GM18498 (cell line): Measurements from ENCODE around the gene RBM24.
"Not testable (repeated sequence)": the region's sequence is repeated elsewhere in the genome, so short reads cannot be mapped to it uniquely, and the experiment has no call there.

Source experiments
- ATAC-seq: cut with Tn5 transposase; IDR thresholded peaks from one replicate; pipeline ENCODE4 v1.9.1; 2021; ENCODE audit warnings: mild to moderate bottlenecking, moderate library complexity; ENCODE audit not compliant: unreplicated experiment

The RBM24 gene

GRCh38 chr6:17289630-17290061, 8.5 kb downstream of the RBM24 start:
- ATAC-seq, result no peak

DNA sequence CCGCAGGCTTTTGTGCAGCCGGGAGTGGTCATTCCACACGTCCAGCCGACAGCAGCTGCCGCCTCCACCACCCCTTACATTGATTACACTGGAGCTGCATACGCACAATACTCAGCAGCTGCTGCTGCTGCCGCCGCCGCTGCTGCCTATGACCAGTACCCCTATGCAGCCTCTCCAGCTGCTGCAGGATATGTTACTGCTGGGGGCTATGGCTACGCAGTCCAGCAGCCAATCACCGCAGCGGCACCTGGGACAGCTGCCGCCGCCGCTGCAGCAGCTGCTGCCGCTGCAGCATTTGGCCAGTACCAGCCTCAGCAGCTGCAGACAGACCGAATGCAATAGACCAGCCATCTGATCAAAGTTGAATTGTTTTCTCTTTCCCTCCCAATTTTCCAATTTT, 10.6 kb downstream of the RBM24 start:
- no peak for ATAC-seq

DNA sequence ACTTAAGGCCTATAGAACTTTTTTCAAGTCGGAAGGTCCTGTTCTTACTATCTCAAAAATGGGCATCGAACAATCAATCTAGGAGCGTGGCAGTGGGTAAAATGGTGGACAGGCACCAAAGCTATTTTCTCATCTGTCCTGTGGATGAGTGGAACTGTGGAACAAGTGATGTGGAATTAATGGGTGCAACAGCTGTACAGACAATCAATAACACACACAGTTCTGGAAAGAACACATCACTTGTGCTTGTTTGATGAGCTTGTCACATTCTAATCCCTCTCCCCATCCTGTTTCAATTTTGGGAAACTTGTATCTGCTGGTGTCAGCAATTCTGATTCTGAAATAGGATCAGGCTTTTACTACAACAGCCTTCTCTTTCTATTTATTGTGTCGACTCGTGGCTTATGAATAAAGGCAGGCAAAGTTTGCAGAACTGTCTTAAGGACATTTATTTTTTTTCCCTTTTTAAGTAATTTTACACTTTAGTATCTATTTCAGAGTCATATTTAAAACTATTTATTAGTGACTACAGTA, 11.5 kb downstream of the RBM24 start:
- no peak for ATAC-seq

DNA sequence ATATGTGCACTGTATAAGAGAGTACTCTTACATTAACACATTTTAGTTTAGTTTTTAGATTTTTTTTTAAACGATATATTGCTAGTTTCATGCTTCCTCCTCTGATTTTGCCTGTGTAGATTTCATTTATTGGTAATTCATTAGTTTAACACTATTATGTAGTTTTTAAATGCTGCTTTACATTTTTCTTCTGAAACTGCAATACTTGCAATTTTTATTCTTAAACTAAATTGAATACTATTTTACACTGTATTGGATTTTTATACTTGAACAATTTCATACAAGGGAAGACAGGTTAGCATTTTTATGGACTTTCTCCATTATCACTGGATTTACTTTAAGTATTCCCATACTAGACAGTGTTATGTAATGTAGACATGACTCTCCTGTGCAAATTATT, 12.2 kb downstream of the RBM24 start:
- no peak for ATAC-seq

DNA sequence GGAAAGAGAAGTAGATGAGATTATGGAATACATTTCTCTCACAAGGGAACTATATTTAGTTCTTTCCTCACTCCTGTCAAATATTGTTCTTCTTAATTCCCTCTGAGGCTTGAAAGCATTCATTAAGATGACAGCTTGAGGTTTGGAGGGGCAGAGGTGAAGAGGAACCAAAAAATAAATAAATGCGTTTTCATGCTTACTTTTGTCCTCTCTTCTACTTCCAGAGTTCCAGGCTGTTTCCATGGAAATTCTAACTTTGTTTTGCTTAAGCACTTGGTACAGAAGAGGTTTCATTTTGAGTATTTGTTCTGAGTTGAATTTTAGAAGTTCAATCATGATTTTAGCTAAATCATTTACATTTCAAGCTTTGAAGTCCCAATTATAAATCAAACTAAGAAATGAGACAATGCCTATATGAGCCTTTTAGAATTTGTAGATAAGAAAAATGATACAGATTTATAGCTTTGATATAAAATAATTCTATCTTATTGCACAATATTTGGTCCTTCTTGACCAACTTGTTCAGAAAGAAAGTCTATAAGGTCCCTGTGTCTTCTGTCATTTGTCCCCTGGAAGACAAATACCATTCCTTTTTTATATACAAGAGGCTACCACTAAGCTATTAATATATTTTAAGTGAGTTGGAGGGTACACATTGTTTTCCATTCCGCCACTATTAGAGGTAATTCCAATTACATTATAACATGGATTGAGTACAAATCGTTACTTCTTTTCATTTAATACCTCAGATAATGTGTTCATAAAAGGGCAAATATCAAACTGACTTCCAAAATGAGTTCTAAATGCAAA, 16.3 kb downstream of the RBM24 start:
- ATAC-seq, result no peak

DNA sequence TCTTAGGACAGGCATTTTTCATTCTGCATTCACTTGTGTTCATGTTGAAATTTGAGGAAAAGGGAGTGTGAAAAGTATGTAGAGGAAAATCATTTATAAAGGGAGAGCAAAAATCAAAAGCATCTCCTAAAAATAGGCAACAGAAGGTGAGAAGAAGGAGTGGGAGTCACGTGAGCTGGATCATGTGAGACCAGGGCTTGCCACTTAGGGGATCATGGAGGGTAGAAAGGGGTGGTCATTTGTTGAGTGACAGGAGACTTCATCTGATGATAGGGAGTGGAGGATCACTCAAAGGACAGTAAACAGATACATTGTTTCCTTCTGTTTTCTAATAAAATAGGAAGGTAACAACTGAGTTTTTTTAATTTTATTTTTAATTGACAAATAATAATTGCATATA, 17.1 kb downstream of the RBM24 start:
- no peak for ATAC-seq

DNA sequence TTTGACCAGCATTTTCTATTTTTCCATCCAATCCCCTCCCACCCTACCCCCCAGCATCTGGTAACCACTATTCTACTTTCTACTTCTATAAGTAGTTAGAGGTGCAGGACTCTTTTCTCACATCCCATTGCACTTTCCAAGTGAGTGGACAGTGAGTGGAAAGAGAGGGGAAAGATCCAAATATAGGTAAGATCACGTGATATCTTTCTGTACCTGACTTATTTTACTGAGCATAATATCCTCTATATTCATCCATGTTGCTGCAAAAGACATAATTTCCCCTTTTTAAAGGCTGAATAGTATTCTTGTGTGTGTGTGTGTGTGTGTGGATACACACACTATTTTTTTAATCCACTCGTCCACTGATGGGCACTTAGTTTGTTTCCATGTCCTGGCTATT, 18.1 kb downstream of the RBM24 start:
- no peak for ATAC-seq

- no peak for ATAC-seq
These were observed 18.6 kb downstream of the RBM24 start for GRCh38 chr6:17299750-17300149.

DNA sequence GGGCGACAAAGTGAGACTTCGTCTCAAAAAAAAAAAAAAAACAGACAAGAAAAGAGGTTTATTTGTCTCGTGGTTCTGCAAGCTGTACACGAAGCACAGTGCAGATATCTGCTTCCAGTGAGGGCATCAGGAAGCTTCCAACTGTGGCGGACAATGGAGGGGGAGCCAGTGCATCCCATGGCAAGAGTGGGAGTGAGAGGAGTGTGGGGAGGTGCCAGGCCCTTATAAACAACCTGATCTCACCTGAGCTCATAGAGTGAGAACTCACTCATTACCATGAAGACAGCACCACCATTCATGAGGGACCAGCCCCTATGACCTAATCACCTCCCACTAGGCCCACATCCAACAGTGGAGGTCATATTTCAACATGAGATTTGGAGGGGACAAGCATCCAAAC, 19.5 kb downstream of the RBM24 start:
- no peak for ATAC-seq

- ATAC-seq, result no peak
These were observed 22.3 kb downstream of the RBM24 start for GRCh38 chr6:17303444-17303843.

DNA sequence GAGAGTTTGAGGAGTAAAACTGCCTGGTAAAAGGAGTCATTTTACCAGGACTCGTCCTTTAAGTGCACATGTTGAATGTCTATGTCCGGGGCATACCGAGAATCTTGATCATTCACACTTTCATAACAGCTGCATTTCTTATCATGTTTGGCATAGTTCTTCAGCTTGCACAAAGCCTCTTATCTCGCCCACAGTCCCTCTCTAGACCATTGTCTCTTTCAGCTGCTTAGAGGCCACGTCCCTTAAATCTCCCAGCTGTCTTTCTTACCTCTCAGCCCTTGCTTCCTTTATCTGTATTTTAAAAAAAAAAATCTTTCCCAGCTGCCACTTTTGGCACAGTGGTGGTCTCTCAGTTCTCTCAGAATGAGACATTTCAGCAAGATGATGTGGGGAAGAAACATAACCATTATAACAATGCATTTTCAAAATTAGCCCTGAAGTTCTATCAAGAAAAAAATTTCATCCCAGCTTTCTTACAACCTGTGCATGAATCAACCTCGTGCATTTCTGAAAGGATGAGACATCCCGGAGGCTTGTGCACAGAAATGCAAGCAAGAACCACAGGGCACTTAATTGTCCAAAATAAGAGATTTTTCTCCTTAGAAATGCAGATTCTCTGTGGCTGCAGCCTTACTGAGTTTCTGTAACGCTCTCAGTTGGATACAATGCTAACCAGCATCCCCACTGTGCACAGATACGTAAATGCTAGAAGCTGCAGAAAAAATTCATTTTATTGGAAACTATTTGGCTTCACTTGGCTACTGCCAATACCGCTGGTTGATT, 24.2 kb downstream of the RBM24 start:
- ATAC-seq, result no peak

DNA sequence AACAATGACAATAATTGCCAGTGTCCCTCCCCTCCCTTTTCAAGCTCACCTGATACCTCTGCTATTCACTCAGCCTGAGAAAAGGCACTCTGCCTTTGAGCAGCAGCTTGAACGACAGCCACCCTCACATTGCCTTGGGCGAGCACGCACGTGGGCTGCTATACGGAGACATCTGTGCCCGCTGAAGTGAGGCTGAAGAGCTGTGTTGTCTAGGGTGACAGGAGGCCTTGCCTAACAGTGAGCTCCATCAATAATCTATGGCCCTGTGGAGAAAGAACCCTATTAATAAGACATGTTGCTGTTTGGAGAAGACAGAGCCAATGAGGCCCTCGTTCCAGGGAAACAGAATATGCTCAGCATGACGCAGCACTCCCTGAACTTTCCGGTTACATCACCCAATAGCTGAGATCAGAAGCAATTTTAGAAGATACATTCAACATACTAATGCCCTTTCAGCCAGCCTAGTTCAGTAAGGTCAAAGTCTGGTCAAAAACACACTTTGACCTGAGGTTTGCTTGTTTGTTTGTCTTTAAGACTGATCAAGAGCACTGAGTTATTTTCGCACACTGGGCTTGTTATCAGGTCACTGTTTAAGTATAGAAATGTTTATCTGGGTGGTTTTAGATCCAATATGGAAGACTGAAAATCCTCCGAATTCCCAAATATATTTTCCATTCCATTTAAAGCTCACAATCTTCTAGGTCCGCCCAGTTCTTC, 30.6 kb downstream of the RBM24 start:
- ATAC-seq, result no peak

- not testable (repeated sequence) for ATAC-seq
These were observed 32.1 kb downstream of the RBM24 start for GRCh38 chr6:17313238-17313637.

DNA sequence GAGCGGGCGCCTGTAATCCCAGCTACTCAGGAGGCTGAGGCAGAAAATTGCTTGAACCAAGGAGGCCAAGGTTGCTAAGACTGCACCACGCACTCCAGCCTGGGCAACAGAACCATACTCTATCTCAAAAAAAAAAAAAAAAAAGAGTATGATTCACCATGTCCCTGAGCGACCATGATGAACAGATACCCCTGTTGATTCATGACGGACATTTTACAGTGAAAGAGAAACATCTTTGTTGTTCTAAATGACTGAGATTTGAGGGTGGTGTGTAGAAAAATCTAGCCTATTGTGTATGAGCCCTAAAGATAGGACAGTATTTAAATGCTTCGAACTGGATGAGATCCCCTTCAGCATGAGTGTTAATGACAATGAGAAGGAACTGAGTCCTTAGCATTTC, 32.8 kb downstream of the RBM24 start:
- no peak for ATAC-seq

GRCh38 chr6:17315262-17315661, 34.1 kb downstream of the RBM24 start:
- ATAC-seq, result no peak

GRCh38 chr6:17318435-17319165, 37.4 kb downstream of the RBM24 start:
- ATAC-seq, result no peak

DNA sequence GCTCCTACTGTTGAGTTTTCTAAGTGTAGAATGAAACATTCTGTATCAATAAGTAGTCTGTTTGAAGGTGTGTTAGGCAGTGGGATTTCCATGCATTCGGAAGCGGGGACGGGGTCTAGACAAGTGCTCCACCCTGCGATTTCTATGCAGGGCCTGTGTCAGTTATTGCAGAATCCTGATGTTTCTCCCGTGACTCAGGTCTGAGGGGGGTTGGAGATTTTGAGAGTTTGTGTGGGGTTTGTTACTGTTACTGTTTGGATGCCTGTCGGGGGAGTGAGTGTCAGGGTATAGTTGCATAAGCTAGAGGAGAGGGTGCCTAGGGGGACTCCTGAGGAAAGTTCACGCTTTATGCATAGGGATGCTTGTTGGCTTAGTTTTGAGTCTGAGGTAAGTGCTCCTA, 39.1 kb downstream of the RBM24 start:
- ATAC-seq, result not testable (repeated sequence)

- no peak for ATAC-seq
These were observed 50.1 kb downstream of the RBM24 start for GRCh38 chr6:17331238-17331637.

- ATAC-seq, result no peak
These were observed 53.1 kb downstream of the RBM24 start for GRCh38 chr6:17334265-17334664.

- no peak for ATAC-seq
These were observed 55.3 kb downstream of the RBM24 start for GRCh38 chr6:17336425-17336824.

DNA sequence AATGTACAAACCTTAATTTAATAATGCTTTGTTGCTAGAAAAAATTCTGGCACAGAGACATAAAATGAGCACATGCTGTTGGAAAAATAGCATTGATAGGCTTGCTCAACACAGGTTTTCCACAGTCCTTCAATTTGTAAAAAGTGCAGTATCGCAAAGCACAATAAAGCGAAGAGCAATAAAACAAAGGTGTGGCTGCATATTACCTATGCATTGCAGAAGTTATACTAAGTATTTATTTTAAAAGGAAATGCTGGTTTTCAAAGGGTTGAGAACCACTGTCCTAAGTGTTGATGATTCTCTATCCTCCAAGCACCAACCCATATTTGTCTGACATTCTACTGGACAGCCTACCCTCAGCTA, 58.1 kb downstream of the RBM24 start:
- ATAC-seq, result no peak
